Rectal smooth muscle tissue (tissue), 1 donor: ENCODE results near the gene ZBTB7C.

Source experiments
- H3K27ac ChIP-seq: one replicate; pipeline ENCODE4 v1.7.0; 2013; ENCODE audit warnings: low read depth, low read length, inconsistent platforms
- H3K27me3 ChIP-seq: one replicate; pipeline ENCODE4 v1.7.0; 2013; ENCODE audit warnings: low read length; ENCODE audit not compliant: control insufficient read depth, insufficient read depth
- H3K36me3 ChIP-seq: one replicate; pipeline ENCODE4 v1.7.0; 2013; ENCODE audit warnings: low read length; ENCODE audit not compliant: control insufficient read depth, insufficient read depth
- H3K4me1 ChIP-seq: one replicate; pipeline ENCODE4 v1.7.0; 2013; ENCODE audit warnings: low read length; ENCODE audit not compliant: control insufficient read depth, insufficient read depth
- H3K4me3 ChIP-seq: one replicate; pipeline ENCODE4 v1.7.0; 2013; ENCODE audit warnings: low read length
- H3K9ac ChIP-seq: one replicate; pipeline ENCODE4 v1.7.0; 2013; ENCODE audit warnings: low read length

ZBTB7C gene

DNA sequence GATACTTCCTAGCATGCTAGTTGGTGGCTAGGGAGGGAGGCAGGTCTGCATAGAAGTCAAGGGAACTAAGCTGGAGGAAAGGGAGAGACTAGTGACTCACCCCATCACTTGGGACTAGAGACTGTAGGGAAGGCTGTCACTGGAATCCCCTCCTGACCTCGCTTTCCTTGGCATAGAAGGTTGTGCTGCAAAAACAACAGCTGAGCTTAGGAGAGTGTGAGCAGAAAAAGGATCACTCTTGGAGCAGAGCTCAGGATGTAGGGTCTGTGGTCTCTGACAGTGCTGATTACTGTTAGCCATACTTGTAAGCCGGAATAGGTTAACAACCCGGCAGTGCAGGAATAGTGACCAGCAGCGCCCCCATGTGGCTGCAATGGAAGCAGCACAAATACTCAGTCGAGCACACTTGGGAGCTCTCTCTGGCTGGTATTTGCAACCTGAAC lies 411.8 kb downstream of the ZBTB7C start:
- Histone ChIP-seq H3K4me3 (no peak overlapping the region), H3K27ac (no peak overlapping the region), H3K9ac (no peak overlapping the region), H3K36me3 (no peaks in the 10 kb centered on the region), H3K4me1 (no peaks in the 10 kb centered on the region), H3K27me3 (no peaks in the 10 kb centered on the region)

- Histone ChIP-seq H3K27me3 (no peaks in the 10 kb centered on the region), H3K27ac (no peak overlapping the region), H3K9ac (no peak overlapping the region), H3K4me1 (no peaks in the 10 kb centered on the region), H3K4me3 (no peak overlapping the region), H3K36me3 (no peaks in the 10 kb centered on the region)
Measured at GRCh38 chr18:47996091-47996541, 413.1 kb downstream of the ZBTB7C start.

- Histone ChIP-seq H3K27me3 (no peaks in the 10 kb centered on the region), H3K27ac (no peak overlapping the region), H3K4me1 (no peaks in the 10 kb centered on the region), H3K4me3 (no peak overlapping the region), H3K9ac (no peak overlapping the region), H3K36me3 (no peaks in the 10 kb centered on the region)
Measured at GRCh38 chr18:47995654-47996053, 413.5 kb downstream of the ZBTB7C start.

DNA sequence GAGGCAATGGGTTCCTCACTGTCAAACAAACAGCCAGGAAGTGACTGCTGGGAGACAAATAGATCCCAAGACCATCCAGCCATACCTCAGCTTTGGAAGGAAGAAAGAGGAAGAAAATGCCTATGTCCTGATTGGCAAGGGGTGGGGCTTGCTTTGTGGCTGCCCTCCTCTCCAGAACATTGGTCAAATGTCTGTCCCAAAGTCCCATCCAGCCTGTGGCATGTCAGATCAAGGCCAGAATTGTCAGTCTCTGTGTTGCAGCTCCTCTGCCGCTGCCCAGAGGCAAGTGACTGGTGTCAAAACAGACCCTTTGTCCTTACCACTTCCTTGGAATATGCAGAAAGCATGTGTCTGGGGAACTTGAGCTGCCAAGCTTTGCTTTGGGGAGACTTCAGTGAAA lies 415.8 kb downstream of the ZBTB7C start:
- no peak overlapping the region for H3K9ac ChIP-seq
- H3K4me1 ChIP-seq = no peaks in the 10 kb centered on the region
- no peak overlapping the region for H3K4me3 ChIP-seq
- H3K27me3 ChIP-seq = no peaks in the 10 kb centered on the region
- no peak overlapping the region for H3K27ac ChIP-seq
- no peaks in the 10 kb centered on the region for H3K36me3 ChIP-seq

DNA sequence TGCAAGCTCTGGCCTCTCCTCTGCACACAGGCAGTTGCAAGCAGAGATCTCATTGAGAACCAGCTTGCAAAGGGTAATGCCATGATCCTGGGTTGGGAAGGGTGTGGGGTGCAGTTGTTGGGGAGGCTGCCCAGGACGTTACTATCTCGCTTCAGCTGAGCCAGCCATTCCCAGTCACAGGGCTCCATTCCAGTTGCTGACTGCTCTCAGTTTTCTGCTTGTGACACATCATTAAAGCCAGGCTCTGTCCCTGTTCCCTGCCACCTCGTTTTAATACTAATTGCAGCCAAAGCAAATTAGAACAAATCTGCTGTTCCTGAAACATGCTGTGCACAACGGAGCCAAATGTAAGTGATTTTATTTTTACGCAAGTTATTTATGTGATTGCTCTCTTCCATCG lies 416.2 kb downstream of the ZBTB7C start:
- Histone ChIP-seq H3K4me1 (no peaks in the 10 kb centered on the region), H3K4me3 (no peak overlapping the region), H3K27ac (no peak overlapping the region), H3K27me3 (no peaks in the 10 kb centered on the region), H3K9ac (no peak overlapping the region), H3K36me3 (no peaks in the 10 kb centered on the region)

- Histone ChIP-seq H3K27me3 (no peaks in the 10 kb centered on the region), H3K27ac (no peak overlapping the region), H3K4me3 (no peak overlapping the region), H3K36me3 (no peaks in the 10 kb centered on the region), H3K9ac (no peak overlapping the region), H3K4me1 (no peaks in the 10 kb centered on the region)
Measured at GRCh38 chr18:47992266-47992665, 416.9 kb downstream of the ZBTB7C start.

- H3K27ac ChIP-seq = no peak overlapping the region
- no peaks in the 10 kb centered on the region for H3K27me3 ChIP-seq
- no peaks in the 10 kb centered on the region for H3K36me3 ChIP-seq
- no peak overlapping the region for H3K4me3 ChIP-seq
- H3K4me1 ChIP-seq = no peaks in the 10 kb centered on the region
- H3K9ac ChIP-seq = no peak overlapping the region
Measured at GRCh38 chr18:47990981-47991380, 418.2 kb downstream of the ZBTB7C start.

DNA sequence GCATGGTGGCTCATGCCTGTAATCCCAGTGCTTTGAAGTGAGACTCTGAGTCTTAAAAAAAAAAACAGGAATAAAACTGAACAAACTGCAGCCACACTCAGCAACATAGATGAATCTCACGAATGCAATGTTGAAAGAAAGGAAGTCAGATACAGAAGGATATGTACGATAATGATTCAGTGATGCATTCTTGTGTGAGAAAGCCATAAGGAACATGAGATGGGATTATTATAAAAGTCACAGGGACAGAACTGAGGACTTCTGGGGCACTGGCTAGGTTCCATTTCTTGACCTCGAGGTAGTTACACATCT lies 421.8 kb downstream of the ZBTB7C start:
- H3K27ac ChIP-seq = no peak overlapping the region
- H3K4me3 ChIP-seq = no peak overlapping the region
- H3K36me3 ChIP-seq = no peaks in the 10 kb centered on the region
- H3K4me1 ChIP-seq = no peaks in the 10 kb centered on the region
- no peaks in the 10 kb centered on the region for H3K27me3 ChIP-seq
- no peak overlapping the region for H3K9ac ChIP-seq

- no peaks in the 10 kb centered on the region for H3K4me1 ChIP-seq
- H3K36me3 ChIP-seq = no peaks in the 10 kb centered on the region
- no peak overlapping the region for H3K4me3 ChIP-seq
- H3K9ac ChIP-seq = no peak overlapping the region
- no peaks in the 10 kb centered on the region for H3K27me3 ChIP-seq
- H3K27ac ChIP-seq = no peak overlapping the region
Measured at GRCh38 chr18:47986620-47987387, 422.4 kb downstream of the ZBTB7C start.

DNA sequence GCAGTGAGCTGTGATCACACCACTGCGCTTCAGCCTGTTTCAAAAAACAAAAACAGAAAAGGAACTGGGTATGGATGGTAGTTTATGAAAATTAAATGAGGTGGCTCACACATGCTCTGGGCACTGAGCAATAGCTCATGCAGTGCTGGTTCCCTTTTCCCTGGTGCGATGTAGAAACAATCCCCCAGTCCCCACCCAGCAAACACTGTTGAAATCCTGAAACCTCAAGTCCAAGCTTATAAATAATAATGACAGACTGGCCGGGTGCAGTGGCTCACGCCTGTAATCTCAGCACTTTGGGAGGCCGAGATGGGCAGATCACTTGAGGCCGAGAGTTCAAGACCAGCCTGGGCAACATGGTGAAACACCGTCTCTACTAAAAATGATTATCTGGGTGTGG lies 423.3 kb downstream of the ZBTB7C start:
- Histone ChIP-seq H3K4me3 (no peak overlapping the region), H3K36me3 (no peaks in the 10 kb centered on the region), H3K27me3 (no peaks in the 10 kb centered on the region), H3K27ac (no peak overlapping the region), H3K9ac (no peak overlapping the region), H3K4me1 (no peaks in the 10 kb centered on the region)

GRCh38 chr18:47984991-47985390 lies 424.2 kb downstream of the ZBTB7C start:
- Histone ChIP-seq H3K9ac (no peak overlapping the region), H3K4me1 (no peaks in the 10 kb centered on the region), H3K4me3 (no peak overlapping the region), H3K36me3 (no peaks in the 10 kb centered on the region), H3K27me3 (no peaks in the 10 kb centered on the region), H3K27ac (no peak overlapping the region)

DNA sequence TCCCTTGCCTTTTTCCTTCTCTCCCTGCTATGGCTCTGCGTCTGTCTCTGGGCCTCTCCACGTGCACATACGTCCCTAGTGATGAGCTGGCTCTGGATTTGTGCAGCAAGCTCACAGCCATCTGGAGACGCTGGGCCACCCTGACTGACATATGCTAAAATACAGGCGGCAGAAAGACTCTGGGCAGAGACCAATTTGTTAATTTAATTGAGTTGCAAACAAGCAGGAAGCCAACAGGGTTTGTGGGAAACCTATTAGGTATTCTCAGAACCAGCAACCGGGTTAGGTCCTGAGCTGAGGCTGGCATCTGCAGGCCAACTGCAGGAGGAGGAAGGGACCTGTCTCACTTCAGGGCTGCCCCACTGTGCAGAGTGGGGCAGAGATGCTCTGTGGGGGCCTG lies 425.2 kb downstream of the ZBTB7C start:
- no peaks in the 10 kb centered on the region for H3K36me3 ChIP-seq
- H3K4me3 ChIP-seq = no peak overlapping the region
- H3K27ac ChIP-seq = no peak overlapping the region
- no peaks in the 10 kb centered on the region for H3K27me3 ChIP-seq
- no peak overlapping the region for H3K9ac ChIP-seq
- no peaks in the 10 kb centered on the region for H3K4me1 ChIP-seq

DNA sequence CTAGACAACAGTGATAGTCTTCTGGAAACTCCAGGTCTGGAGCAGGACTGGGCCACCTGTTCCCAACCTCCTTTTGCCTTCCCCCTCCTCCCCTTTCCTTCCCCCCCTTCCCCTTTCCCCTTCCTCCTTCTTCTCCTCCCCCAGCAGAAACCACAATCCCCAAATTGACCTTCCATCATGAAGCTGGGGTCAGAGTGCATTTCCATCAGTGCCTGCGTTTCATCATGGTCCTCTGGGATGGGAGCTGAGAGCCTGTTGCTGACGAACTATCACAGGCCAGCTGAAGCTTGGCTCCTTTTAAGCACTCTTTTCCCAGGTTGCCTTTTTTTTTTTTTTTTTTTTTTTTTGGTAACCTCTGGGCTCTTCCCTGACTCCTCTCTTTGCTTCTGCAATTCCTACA lies 426.1 kb downstream of the ZBTB7C start:
- H3K4me1 ChIP-seq = no peaks in the 10 kb centered on the region
- no peak overlapping the region for H3K9ac ChIP-seq
- no peak overlapping the region for H3K27ac ChIP-seq
- H3K4me3 ChIP-seq = no peak overlapping the region
- no peaks in the 10 kb centered on the region for H3K36me3 ChIP-seq
- no peaks in the 10 kb centered on the region for H3K27me3 ChIP-seq
